Vagina (tissue), 2 donors: ENCODE data around the gene TFG.

Source experiments
- CTCF ChIP-seq, 3 experiments: fragments of 450-650 bp in 2 of 3; fragments of 200-600 bp in 1 of 3; sonication (generic) in 1 of 3; IDR thresholded peaks; one replicate each; pipeline ENCODE4 v1.5.1; 2017 to 2019; ENCODE audit warnings: antibody characterized with exemption in 3 of 3, mild to moderate bottlenecking in 2 of 3, moderate library complexity in 2 of 3
- POLR2A ChIP-seq, 2 donors: fragments of 450-650 bp; IDR thresholded peaks; one replicate each; pipeline ENCODE4 v1.6.1; 2017; ENCODE audit warnings: antibody characterized with exemption in 2 of 2, mild to moderate bottlenecking in 2 of 2, moderate library complexity in 2 of 2
- POLR2AphosphoS5 ChIP-seq, 2 donors: sonication (generic); formaldehyde crosslinking; IDR thresholded peaks; one replicate each; pipeline ENCODE4 v1.9.0; 2017; ENCODE audit warnings: antibody characterized with exemption in 2 of 2, mild to moderate bottlenecking in 2 of 2, low read depth in 1 of 2; ENCODE audit not compliant: insufficient read depth in 1 of 2

- TF ChIP-seq CTCF (IDR thresholded peaks at IDR 0.05) = no peak
- no peak for TF ChIP-seq POLR2AphosphoS5 (IDR thresholded peaks at IDR 0.05; ENCODE audit: insufficient read depth in 1 of 2, low read depth in 1 of 2)
- TF ChIP-seq POLR2A (IDR thresholded peaks at IDR 0.05) = no peak
These were observed 27.8 kb upstream of the TFG start for GRCh38 chr3:100681496-100681895.
